HG03025 (cell line): Measurements from ENCODE around the gene COA8.

Source experiments
- ATAC-seq: cut with Tn5 transposase; IDR thresholded peaks from one replicate; pipeline ENCODE4 v1.9.1; 2021; ENCODE audit warnings: mild to moderate bottlenecking, moderate library complexity; ENCODE audit not compliant: unreplicated experiment, low FRiP score

Gene COA8

DNA sequence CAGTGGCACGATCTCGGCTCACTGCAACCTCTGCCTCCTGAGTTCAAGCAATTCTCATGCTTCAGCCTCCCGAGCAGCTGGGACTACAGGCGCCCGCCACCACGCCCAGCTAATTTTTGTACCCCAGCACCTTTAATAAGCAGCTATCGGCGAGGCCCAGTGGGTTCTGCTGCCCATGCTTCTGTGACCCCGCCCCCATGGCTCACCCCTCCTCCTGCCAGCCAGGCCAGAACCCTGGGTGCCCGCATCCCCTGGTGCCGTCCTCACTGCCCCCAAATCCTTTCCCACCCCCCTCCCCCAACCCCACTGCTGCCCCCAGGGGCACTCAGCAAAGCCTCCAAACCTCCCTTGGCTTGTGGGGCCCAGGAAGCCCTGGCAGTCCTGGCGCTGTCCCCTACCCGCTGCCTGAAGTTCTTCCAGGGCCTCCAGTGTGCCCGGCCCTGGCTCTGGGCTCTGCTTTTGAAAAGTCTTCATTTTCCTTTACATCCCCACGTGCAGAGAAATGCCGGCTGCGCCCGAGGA, 14.8 kb upstream of the COA8 start:
- no peak for ATAC-seq

GRCh38 chr14:103548463-103549351, 14.1 kb upstream of the COA8 start:
- ATAC-seq = no peak

GRCh38 chr14:103549361-103550311, 13.1 kb upstream of the COA8 start:
- no peak for ATAC-seq

DNA sequence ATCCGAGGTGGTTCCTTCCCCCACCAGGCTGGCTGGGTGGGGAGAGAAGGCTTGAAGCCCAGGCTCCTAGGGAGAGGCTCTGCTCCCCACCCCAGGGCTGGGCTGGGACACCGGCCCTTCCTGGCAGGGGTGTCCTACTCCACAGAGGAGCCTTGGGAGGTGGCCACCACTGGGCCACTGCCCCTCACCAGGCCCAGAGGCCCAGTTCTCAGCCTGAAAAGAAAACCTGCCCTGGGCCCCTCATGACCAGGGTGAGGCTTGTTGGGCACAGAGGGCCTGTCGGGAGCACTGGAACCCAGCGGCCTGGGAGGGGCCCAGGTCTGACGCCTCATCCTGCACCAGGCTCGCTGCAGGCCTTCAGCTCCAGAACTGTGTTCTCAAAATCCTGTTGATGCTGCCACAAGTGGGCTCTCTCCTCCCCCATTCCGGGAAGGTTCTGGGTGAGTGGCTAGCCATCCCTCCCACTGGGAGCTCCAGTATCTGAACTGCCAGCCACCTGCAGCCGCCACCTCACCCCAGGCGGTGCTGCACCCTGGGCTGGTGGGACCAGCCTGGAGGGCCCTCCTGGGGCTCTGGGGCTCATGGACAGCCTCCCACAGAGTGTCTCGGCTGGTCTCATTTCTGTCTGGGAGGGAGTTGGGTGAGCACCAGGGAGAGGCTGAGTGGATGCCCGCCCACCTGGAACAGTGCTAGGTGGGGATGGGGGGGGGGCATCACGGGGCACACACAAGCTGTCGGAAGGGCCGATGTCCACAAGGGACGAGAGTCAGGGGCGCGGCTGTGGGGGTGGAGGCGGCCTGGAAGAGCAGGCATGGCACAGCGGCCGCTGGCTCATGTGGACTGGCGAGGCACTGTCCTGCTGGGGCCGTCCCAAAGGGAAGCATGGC, 12.1 kb upstream of the COA8 start:
- no peak for ATAC-seq

GRCh38 chr14:103551338-103551762, 11.4 kb upstream of the COA8 start:
- no peak for ATAC-seq

DNA sequence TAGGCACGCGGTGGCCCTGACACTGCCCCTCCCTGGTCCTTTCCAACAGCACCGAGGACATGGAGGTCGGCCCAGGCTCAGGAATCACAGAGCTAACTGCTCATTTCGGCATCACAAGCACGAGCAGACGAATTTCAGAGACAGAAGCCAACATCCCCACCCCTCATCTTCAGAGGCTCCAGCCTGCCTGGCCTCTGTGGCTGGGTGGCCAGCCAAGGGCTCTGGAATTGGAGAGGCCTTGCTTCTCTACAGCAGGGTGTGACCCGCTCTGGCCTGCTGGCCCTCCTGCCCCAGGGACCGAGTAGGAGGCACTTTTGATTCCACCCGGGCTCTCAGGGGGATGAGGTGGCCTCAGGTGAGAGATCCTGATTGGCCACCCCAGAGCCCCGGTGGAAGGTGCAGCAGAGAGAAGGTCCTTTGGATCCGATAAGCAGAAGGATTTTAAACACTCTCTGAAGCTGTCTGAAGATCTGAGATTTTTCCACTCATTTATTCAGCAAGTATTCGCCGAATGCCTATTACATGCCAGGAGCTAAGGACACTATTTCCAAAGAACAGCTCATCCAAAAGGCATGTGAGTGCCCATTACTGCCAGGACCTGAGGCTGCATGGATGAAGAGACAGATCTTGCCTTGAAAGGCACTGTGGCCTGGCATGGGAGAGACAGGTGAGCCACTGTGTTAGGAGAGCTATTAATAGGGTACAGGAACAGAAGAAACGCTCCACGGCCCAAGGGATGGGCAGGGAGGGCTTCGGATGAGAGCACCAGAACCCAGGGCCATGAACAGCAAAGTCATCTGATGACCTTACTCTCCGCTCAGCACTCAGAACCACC, 10.5 kb upstream of the COA8 start:
- ATAC-seq = no peak

- no peak for ATAC-seq
Measured at GRCh38 chr14:103552846-103553210, 9.9 kb upstream of the COA8 start.

GRCh38 chr14:103555559-103556337, 7.0 kb upstream of the COA8 start:
- no peak for ATAC-seq

DNA sequence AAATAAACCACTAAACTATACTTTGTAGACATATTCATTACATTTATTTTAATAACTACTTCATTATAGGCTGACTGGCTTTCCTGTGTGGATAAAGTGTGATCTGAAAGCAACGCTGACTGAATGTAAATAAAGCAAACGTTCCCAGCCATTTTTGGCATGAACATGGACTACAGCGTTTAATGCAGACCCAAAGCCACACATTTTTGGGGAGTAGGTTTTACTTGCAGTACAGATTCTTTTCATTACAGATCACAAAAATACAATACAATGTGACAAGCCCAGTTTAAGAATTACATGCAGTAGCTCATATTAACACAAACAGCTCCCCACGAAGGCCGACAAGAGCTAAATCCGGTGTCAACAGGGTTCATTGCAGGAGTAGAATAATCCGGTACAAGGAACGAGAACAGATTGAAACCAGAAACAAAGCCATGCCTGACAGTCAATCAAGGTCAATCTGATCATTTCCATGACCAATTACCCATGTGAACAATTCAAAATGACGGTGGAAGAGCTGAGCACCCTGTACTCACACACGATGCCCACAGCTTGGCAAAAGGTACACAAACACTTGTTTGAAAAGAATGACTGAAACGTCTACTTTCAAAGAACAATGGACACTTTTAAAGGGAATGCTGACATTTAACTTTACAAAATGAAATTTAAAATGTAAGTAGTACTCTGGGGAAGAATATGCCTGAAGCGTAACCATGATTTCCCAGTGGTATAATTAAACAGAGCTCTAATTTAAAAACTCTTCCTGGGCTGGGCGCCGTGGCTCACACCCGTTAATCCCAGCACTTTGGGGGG, 5.6 kb upstream of the COA8 start:
- no peak for ATAC-seq

DNA sequence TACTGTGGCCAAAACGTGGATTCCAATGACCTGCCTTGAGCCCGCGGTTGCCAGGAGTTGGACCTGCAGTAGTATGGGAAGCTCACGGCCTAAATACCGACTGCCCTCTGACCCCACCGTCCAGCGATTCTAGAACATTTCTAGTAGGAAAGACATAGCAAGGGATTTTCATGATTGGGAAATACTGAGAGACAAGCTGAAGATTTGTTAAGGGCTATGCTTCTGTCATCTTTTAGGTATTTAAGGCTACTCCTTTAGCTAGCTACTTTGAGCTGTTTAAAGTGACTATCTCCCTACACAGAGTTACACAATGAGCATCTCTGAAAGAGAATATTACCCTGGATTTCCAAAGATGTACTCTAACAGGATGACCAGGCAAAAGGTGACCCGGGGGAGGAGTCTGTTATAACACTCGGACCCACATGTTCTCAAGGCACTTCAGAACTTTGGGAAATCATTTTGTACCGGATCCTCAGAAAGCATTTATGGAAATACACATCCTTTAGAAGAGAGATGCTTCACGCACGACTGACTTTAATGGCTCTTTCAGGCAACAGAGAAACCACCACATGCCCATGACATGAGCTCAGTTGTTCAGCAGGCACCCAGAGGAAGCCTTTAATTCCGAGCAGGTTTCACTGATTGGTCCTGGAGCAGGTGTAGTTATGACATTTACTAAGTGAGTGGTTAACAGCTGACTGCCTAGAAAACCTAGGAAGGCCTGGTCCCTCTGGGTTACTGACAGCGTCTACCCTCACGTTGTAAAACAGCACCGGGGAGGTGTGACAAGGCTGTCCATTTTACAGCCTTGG, 4.5 kb upstream of the COA8 start:
- ATAC-seq = no peak

DNA sequence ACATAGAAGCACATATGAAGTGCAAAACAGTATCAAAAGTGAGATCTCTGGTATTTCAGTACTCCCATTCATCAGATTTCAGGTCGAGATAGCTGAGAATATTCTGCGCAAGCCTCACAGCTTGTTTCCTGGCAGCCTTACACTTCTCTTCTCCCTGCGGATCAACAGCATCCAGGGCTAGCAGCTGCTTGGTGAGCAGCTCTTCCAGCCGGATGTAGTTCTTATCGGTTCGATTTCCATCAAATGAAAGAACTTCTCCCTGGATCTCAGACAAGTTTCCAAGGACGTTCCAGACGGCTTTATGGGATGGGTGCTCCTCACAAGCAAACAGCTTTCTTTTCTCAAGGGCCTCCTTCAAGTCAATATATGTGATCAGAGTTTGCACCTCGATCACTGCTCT, 3.0 kb upstream of the COA8 start:
- ATAC-seq = no peak

- ATAC-seq = no peak
Measured at GRCh38 chr14:103560691-103561090, 2.1 kb upstream of the COA8 start.

DNA sequence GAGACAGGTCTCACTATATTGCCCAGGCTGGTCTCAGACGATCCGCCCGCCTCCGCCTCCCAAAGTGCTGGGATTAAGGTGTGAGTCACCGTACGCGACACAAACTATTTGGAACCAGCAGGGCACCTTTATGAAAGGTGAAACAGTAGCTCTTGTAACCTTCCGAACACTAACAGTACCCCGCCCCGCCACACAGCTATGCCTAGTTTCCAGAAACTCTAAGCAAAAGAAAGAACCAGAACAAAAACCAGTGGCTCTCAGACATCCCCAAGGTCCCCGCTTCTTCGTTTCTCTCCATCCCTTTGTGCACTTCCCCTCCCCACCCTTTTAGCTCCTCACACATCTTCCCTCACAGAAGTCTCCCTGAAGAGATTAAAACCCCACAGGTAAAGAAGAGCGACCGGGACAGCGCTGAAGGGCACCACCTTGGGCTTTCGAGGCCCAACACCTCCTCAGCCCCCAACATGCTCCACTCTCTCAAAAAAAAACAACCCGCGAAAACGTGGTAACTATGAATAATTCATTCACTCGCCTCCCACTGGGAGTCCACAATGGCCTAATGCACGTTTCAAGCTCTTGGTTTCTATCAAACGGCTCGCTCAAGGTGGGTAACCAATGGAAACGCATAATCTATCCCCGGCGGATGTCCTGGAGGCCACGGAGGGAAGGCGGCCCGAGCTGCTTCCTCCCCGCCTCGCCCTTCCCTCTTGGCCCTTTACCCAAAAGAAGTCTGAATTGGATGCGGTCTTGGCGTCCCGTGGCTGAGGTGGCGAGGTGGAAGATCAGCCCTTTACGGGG, 1.2 kb upstream of the COA8 start:
- ATAC-seq = peak; percentile 5

GRCh38 chr14:103562179-103562428, 656 bp upstream of the COA8 start:
- ATAC-seq = peak; percentile 9

DNA sequence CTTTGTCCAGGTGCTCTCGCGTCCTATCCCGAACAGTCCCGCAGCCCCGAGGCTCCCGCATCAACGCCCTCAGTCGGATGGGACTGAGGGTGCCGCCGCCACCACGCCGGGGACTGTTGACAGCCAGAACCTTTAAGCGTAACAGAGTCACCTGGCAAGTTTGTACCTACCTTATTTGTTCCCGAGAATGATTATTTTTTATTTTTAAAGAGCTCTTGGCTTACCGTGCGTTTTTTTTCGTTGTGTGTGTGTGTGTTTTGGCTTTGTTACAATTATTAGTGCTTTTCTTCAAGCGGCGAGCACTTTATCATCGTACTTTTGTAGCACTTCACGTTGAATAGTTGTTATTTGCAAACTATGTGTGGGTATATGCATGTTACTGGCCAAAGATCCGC, 463 bp downstream of the COA8 start:
- ATAC-seq = no peak

DNA sequence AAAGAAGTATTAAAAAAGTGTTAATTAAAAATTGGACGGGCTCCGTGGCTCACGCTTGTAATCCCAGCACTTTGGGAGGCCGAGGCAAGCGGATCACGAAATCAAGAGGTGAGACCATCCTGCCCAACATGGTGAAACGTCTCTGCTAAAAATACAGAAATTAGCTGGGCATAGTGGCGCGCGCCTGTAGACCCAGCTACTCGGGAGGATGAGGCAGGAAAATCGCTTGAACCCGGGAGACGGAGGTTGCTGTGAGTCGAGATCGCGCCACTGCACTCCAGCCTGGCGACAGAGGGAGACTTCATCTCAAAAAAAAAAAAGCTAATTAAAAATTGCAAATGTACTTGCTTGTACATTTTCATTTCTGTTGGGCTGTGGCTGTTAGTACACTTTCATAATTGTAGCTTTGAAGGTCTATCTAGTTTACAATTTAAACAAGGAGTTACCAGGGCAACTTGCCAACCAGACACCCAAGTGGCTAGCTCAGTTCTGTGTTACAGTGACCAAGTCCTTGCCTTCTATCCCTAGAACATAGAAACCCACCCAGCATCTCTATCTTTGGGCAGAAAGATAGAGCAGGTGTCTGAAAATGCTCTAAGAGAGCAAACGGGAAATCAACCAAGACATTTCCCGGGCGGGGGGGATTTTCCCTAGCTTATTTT, 1.2 kb downstream of the COA8 start:
- no peak for ATAC-seq
